Osteoblast (primary cell): ENCODE results near the gene GALE. TPM values are rescaled to one million over a fixed set of nuclear protein-coding genes. Genes with fewer than 3 reads are reported as not detected.
A peak's percentile ranks its signal among the peaks of the same experiment; 100 is the strongest.
"Not testable (repeated sequence)": the region's sequence is repeated elsewhere in the genome, so short reads cannot be mapped to it uniquely, and the experiment has no call there.

Source experiments
- DNase-seq: peaks from one replicate; pipeline ENCODE4 v3.0.0; 2011; ENCODE audit warnings: low spot score, mixed read lengths; ENCODE audit not compliant: insufficient read length; ENCODE audit errors: missing footprints
- H2AFZ ChIP-seq: 2 replicates; pipeline ENCODE4 v1.6.0; 2011; ENCODE audit warnings: mild to moderate bottlenecking, low read length
- H3K27ac ChIP-seq: 2 replicates; pipeline ENCODE4 v1.5.1; 2011; ENCODE audit warnings: mild to moderate bottlenecking, low read depth, low read length, moderate library complexity
- H3K27me3 ChIP-seq: 2 replicates; pipeline ENCODE4 v1.6.0; 2012; ENCODE audit warnings: mild to moderate bottlenecking, control low read depth, inconsistent platforms, low read length, moderate library complexity; ENCODE audit not compliant: insufficient read depth
- H3K36me3 ChIP-seq: 2 replicates; pipeline ENCODE4 v1.5.1; 2011; ENCODE audit warnings: mild to moderate bottlenecking, low read length, control low read depth, moderate library complexity; ENCODE audit not compliant: insufficient read depth
- H3K4me1 ChIP-seq: 2 replicates; pipeline ENCODE4 v1.5.1; 2011; ENCODE audit warnings: mild to moderate bottlenecking, low read length, control low read depth, moderate library complexity; ENCODE audit not compliant: insufficient read depth
- H3K4me2 ChIP-seq: 2 replicates; pipeline ENCODE4 v1.6.0; 2011; ENCODE audit warnings: mild to moderate bottlenecking, low read length; ENCODE audit not compliant: insufficient read depth
- H3K4me3 ChIP-seq: fragments of 200-600 bp; sonication (generic); 3 replicates; pipeline ENCODE4 v1.5.1; 2012; ENCODE audit warnings: mild to moderate bottlenecking, low read length, inconsistent platforms; ENCODE audit not compliant: insufficient read depth
- H3K79me2 ChIP-seq: 2 replicates; pipeline ENCODE4 v1.6.0; 2012; ENCODE audit warnings: mild to moderate bottlenecking, low read length, control low read depth, inconsistent platforms; ENCODE audit not compliant: insufficient read depth
- H3K9me3 ChIP-seq: 2 replicates; pipeline ENCODE4 v1.5.1; 2011; ENCODE audit warnings: low read depth, low read length, control low read depth
- H4K20me1 ChIP-seq: 2 replicates; pipeline ENCODE4 v1.6.0; 2012; ENCODE audit warnings: mild to moderate bottlenecking, low read length, control low read depth; ENCODE audit not compliant: insufficient read depth
- total RNA-seq: library from RNA; depleted of rRNA; stranded (reverse); fragments of >200 nt; gene quantifications from 2 replicates; pipeline ENCODE4 v1.2.3, GENCODE V29; 2012
- TF ChIP-seq, protein P1 (sequence below): IDR thresholded peaks from 2 replicates; pipeline ENCODE4 v1.5.1; 2011; ENCODE audit warnings: mild to moderate bottlenecking, low read depth, low read length, moderate library complexity; ENCODE audit errors: extremely low read depth

GALE gene
- total RNA-seq, 1 donor, result 13.4 TPM

DNA sequence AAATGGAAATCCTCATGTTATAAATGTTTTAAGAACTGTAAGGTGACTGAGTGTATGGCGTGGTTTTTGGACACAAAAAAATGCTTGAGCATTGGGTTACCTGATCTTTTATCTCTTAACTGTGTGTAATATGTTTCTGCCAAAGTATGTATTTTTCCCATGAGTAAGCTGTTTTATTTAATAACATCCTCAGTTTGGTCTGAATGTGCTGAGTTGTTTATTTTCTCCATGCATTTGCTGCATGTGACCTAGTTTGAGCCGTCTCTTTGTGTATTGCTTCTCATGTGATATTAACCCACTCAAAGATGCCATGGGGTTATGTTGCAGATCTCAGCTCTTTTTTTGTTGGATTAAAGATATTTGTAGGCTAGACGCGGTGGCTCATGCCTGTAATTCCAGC, 15.7 kb downstream of the GALE start:
- peaks cover 51% of the 10 kb centered on the region for H3K79me2 ChIP-seq
- peaks cover 56% of the 10 kb centered on the region for H3K36me3 ChIP-seq
- H4K20me1 ChIP-seq, result peaks cover under 1% of the 10 kb centered on the region
- DNase-seq, result no peak
- no peak overlapping the region for H3K4me2 ChIP-seq
- no peaks in the 10 kb centered on the region for H3K9me3 ChIP-seq
- no peak overlapping the region for H2AFZ ChIP-seq
- TF ChIP-seq, protein P1, sequence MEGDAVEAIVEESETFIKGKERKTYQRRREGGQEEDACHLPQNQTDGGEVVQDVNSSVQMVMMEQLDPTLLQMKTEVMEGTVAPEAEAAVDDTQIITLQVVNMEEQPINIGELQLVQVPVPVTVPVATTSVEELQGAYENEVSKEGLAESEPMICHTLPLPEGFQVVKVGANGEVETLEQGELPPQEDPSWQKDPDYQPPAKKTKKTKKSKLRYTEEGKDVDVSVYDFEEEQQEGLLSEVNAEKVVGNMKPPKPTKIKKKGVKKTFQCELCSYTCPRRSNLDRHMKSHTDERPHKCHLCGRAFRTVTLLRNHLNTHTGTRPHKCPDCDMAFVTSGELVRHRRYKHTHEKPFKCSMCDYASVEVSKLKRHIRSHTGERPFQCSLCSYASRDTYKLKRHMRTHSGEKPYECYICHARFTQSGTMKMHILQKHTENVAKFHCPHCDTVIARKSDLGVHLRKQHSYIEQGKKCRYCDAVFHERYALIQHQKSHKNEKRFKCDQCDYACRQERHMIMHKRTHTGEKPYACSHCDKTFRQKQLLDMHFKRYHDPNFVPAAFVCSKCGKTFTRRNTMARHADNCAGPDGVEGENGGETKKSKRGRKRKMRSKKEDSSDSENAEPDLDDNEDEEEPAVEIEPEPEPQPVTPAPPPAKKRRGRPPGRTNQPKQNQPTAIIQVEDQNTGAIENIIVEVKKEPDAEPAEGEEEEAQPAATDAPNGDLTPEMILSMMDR, result no peak
- H3K4me3 ChIP-seq, result no peak overlapping the region
- H3K4me1 ChIP-seq, result peaks cover 11% of the 10 kb centered on the region
- H3K27me3 ChIP-seq, result no peaks in the 10 kb centered on the region
- no peak overlapping the region for H3K27ac ChIP-seq

DNA sequence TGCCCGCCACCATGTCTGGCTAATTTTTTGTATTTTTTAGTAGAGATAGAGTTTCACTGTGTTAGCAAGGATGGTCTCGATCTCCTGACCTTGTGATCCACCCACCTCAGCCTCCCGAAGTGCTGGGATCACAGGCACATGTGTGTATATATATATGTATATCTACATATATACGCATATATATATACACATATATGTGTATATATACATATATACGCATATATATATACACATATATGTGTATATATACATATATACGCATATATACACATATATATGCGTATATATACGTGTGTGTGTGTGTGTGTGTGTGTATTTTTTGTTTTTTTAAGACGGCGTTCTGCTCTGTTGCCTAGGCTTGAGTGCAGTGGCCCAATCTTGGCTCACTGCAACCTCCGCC, 17.4 kb downstream of the GALE start:
- not testable (repeated sequence) for DNase-seq, H3K4me3 ChIP-seq, H3K27me3 ChIP-seq, H2AFZ ChIP-seq, H4K20me1 ChIP-seq, H3K9me3 ChIP-seq, H3K4me2 ChIP-seq, H3K27ac ChIP-seq
- H3K36me3 ChIP-seq, result peaks cover 48% of the 10 kb centered on the region
- peaks cover 18% of the 10 kb centered on the region for H3K4me1 ChIP-seq
- H3K79me2 ChIP-seq, result peaks cover 66% of the 10 kb centered on the region

DNA sequence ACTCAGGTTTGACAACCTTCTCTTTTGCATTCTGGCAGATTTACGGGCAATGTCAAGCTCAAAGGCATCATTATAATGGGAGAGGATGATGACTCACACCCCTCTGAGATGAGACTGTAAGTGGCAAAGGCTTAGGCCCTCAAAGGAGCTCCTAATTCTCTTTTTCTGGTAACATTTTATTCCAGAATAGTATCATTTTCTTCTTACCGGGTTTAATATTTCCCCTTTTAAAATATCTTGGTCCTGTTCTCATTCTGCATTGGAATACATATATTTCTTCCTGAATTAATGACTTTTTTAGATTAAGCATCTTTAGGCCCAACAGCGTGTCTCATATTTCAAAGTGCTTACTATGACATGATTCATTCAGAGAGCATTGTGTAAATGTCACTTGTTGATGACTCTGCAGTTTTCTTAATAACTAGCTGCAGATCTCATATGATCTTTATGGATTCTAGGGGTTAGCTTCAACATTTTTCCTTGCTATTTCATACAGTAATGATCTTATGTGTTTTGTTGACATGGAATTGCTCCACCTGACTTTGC, 20.7 kb downstream of the GALE start:
- peak overlapping the region; percentile 91 for H3K4me2 ChIP-seq
- TF ChIP-seq, protein P1, result no peak
- DNase-seq, result peak; percentile 92
- H3K79me2 ChIP-seq, result peaks cover 64% of the 10 kb centered on the region
- H4K20me1 ChIP-seq, result peaks cover 7% of the 10 kb centered on the region
- peaks cover 18% of the 10 kb centered on the region for H3K4me1 ChIP-seq
- no peaks in the 10 kb centered on the region for H3K9me3 ChIP-seq
- H3K4me3 ChIP-seq, result peak overlapping the region; percentile 84
- H3K27me3 ChIP-seq, result no peaks in the 10 kb centered on the region
- H3K36me3 ChIP-seq, result peaks cover 19% of the 10 kb centered on the region
- H3K27ac ChIP-seq, result peak overlapping the region; percentile 97
- H2AFZ ChIP-seq, result no peak overlapping the region

DNA sequence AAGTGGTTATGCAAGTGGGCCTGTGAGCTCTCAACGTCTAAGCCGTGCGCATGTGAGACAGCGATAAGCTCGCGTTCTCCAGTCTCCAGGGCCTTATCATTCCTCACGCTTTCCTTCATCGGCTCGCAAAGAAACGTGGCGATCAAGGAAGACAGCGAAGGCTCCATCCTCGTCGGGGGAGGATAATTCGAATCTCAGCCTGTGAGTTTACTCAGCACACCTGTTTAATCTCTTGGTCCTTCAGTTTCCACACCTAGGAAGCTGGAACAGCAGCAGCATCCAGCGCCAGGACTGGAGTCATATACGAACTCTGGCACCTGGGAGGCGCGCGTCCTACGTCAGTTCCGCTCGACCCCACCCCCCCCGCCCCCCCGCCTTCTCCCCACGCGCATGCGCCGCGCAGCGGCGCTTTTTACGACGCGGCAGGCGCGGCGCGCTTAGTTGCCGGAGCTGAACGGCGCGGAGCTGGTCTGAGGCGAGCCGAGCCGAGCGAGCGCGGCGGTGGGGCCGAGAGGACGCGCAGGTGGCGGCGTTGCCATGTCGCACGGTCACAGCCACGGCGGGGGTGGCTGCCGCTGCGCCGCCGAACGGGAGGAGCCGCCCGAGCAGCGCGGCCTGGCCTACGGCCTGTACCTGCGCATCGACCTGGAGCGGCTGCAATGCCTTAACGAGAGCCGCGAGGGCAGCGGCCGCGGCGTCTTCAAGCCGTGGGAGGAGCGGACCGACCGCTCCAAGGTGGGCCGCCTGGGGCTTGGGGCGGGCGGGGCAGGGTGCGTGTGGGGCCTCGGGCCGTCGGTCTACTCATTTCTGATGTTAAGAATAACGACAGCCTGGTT, 22.4 kb downstream of the GALE start, which contains the start of gene PITHD1:
TSS of gene PITHD1 (plus strand) at position 440 of the 836 bp plus-strand sequence. CDS start at position 538, 98 bp downstream.
- peak within 1 kb of the TSS; percentile 100 for H2AFZ ChIP-seq
- peak within 1 kb of the TSS; percentile 91 for H3K4me2 ChIP-seq
- TF ChIP-seq, protein P1, result no peak
- H3K27ac ChIP-seq, result peak within 1 kb of the TSS; percentile 97
- peaks cover 10% of the 10 kb centered on the region for H3K36me3 ChIP-seq
- H3K4me1 ChIP-seq, result peaks cover 18% of the 10 kb centered on the region
- DNase-seq, result peak; percentile 96
- H4K20me1 ChIP-seq, result peaks cover 10% of the 10 kb centered on the region
- H3K79me2 ChIP-seq, result peaks cover 59% of the 10 kb centered on the region
- H3K4me3 ChIP-seq, result peak within 1 kb of the TSS; percentile 84
- no peaks in the 10 kb centered on the region for H3K27me3 ChIP-seq
- no peaks in the 10 kb centered on the region for H3K9me3 ChIP-seq
